Measurements from ENCODE around the gene EFNA3.

The EFNA3 gene

GRCh38 chr1:155048449-155049334 lies 29.9 kb upstream of the EFNA3 start:
- Histone ChIP-seq H3F3A (ENCODE audit: insufficient read depth) (no peaks in the 10 kb centered on the region), H3K79me2 (ENCODE audit: insufficient read depth, low read length) (no peaks in the 10 kb centered on the region), H3K9me3 (ENCODE audit: insufficient read depth, low read length) (no peaks in the 10 kb centered on the region), H3K36me3 (ENCODE audit: low read length) (no peaks in the 10 kb centered on the region), H3K9ac (ENCODE audit: low read length) (no peak overlapping the region), H3K27ac (ENCODE audit: low read depth, low read length) (no peak overlapping the region), H2AFZ (ENCODE audit: low read depth, low read length, severe bottlenecking) (no peak overlapping the region), H3K4me2 (ENCODE audit: low read depth, low read length, poor library complexity, severe bottlenecking) (no peak overlapping the region), H3K9me2 (replicated peaks; ENCODE audit: insufficient read depth, low read length) (no peaks in the 10 kb centered on the region), H3K27me3 (ENCODE audit: low read length) (no peaks in the 10 kb centered on the region), H3K4me3 (ENCODE audit: insufficient read depth, low read length, poor library complexity, severe bottlenecking) (no peak overlapping the region), H4K20me1 (ENCODE audit: low read depth, low read length) (no peaks in the 10 kb centered on the region; the same call in 1 of the 2 replicates)
- TF ChIP-seq, protein P1, sequence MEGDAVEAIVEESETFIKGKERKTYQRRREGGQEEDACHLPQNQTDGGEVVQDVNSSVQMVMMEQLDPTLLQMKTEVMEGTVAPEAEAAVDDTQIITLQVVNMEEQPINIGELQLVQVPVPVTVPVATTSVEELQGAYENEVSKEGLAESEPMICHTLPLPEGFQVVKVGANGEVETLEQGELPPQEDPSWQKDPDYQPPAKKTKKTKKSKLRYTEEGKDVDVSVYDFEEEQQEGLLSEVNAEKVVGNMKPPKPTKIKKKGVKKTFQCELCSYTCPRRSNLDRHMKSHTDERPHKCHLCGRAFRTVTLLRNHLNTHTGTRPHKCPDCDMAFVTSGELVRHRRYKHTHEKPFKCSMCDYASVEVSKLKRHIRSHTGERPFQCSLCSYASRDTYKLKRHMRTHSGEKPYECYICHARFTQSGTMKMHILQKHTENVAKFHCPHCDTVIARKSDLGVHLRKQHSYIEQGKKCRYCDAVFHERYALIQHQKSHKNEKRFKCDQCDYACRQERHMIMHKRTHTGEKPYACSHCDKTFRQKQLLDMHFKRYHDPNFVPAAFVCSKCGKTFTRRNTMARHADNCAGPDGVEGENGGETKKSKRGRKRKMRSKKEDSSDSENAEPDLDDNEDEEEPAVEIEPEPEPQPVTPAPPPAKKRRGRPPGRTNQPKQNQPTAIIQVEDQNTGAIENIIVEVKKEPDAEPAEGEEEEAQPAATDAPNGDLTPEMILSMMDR (IDR thresholded peaks at IDR 0.05; ENCODE audit: insufficient read depth, low read length, poor library complexity, severe bottlenecking) = no peak
- no peak for TF ChIP-seq EZH2phosphoT487 (conservative IDR thresholded peaks at IDR 0.05; ENCODE audit: low read length)

DNA sequence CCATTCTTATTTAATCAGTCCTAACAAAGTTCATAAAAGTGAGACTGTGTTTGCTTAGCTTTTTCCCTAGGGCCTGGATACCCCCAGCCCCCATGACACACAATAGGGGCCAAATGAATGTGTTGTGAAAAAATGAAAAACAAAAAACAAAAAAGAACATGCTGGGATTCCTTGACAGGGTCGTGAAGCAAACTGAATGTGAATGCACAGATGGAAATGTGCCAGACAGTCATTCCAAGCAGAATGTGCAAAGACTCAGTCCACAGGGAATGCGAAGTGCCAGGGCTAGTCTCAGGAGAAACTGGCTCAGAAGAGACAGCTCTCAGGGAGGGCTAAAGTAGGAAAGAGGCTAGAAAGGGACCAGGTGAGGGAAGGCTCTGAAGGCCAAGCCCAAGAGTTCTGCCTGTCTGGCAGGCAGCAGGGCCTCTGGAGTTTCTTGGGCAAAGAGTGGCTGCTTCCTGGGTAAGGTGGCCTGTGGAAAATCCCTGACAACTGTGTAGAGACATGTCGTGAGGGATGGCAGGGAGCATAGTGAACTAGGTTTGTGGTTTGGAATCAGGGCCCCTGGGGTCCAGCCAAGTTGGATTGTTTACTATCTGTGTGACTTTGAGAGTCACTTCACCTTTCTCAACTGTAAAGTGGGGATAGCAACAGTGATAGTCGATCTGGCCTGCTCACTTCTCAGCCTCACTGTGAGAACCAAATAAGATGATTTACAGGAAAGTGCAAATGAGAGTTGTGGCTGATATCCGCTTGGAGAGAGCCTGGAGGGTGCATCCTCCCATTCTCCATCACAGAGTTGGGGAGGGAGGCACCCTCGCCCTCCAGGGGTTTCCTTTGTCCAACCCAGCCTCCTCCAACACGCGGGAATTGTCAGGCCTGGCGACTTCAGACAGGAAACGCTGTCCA lies 28.7 kb upstream of the EFNA3 start:
- no peaks in the 10 kb centered on the region; the same call in 1 of the 2 replicates for H4K20me1 ChIP-seq (ENCODE audit: low read depth, low read length)
- peak overlapping the region; percentile 63; the same call in 1 of the 2 replicates for H3K9ac ChIP-seq (ENCODE audit: low read length)
- H3K36me3 ChIP-seq (ENCODE audit: low read length) = no peaks in the 10 kb centered on the region
- H3F3A ChIP-seq (ENCODE audit: insufficient read depth) = no peaks in the 10 kb centered on the region
- H3K4me2 ChIP-seq (ENCODE audit: low read depth, low read length, poor library complexity, severe bottlenecking) = peak overlapping the region; percentile 72
- no peak for TF ChIP-seq EZH2phosphoT487 (conservative IDR thresholded peaks at IDR 0.05; ENCODE audit: low read length)
- TF ChIP-seq, protein P1 (IDR thresholded peaks at IDR 0.05; ENCODE audit: insufficient read depth, low read length, poor library complexity, severe bottlenecking) = no peak
- no peaks in the 10 kb centered on the region for H3K79me2 ChIP-seq (ENCODE audit: insufficient read depth, low read length)
- no peaks in the 10 kb centered on the region for H3K27me3 ChIP-seq (ENCODE audit: low read length)
- H3K9me3 ChIP-seq (ENCODE audit: insufficient read depth, low read length) = no peaks in the 10 kb centered on the region
- peak overlapping the region; percentile 87 for H2AFZ ChIP-seq (ENCODE audit: low read depth, low read length, severe bottlenecking)
- H3K9me2 ChIP-seq (replicated peaks; ENCODE audit: insufficient read depth, low read length) = no peaks in the 10 kb centered on the region
- H3K4me3 ChIP-seq (ENCODE audit: insufficient read depth, low read length, poor library complexity, severe bottlenecking) = no peak overlapping the region
- no peak overlapping the region for H3K27ac ChIP-seq (ENCODE audit: low read depth, low read length)

- peak within 1 kb of the TSS; percentile 63 for H3K9ac ChIP-seq (ENCODE audit: low read length)
- H2AFZ ChIP-seq (ENCODE audit: low read depth, low read length, severe bottlenecking) = peak within 1 kb of the TSS; percentile 90
- no peaks in the 10 kb centered on the region for H3F3A ChIP-seq (ENCODE audit: insufficient read depth)
- H3K27ac ChIP-seq (ENCODE audit: low read depth, low read length) = no peak within 1 kb of the TSS
- H3K27me3 ChIP-seq (ENCODE audit: low read length) = no peaks in the 10 kb centered on the region
- H4K20me1 ChIP-seq (ENCODE audit: low read depth, low read length) = no peaks in the 10 kb centered on the region; the same call in 1 of the 2 replicates
- H3K9me3 ChIP-seq (ENCODE audit: insufficient read depth, low read length) = no peaks in the 10 kb centered on the region
- H3K79me2 ChIP-seq (ENCODE audit: insufficient read depth, low read length) = no peaks in the 10 kb centered on the region
- H3K4me3 ChIP-seq (ENCODE audit: insufficient read depth, low read length, poor library complexity, severe bottlenecking) = peak within 1 kb of the TSS; percentile 64
- H3K9me2 ChIP-seq (replicated peaks; ENCODE audit: insufficient read depth, low read length) = no peaks in the 10 kb centered on the region
- TF ChIP-seq, protein P1 (IDR thresholded peaks at IDR 0.05; ENCODE audit: insufficient read depth, low read length, poor library complexity, severe bottlenecking) = peak; percentile 73
- no peak for TF ChIP-seq EZH2phosphoT487 (conservative IDR thresholded peaks at IDR 0.05; ENCODE audit: low read length)
- H3K4me2 ChIP-seq (ENCODE audit: low read depth, low read length, poor library complexity, severe bottlenecking) = peak within 1 kb of the TSS; percentile 72
- no peaks in the 10 kb centered on the region for H3K36me3 ChIP-seq (ENCODE audit: low read length)
Observed at GRCh38 chr1:155050560-155051341, 27.9 kb upstream of the EFNA3 start, which contains the start of gene ADAM15. ADAM15 (plus strand) TSS chr1:155051316; CDS start chr1:155051387, 71 bp downstream.

Data from SU-DHL-6 (cell line).